NCI-H2081 treated with DMSO at 0.1 percent for 48 hours (cell line): ENCODE measurements around the gene HELB.

ENCODE experiments used
- DNase-seq: peaks from one replicate; lab custom pipeline; 2025; lab: John Stamatoyannopoulos, UW

HELB gene

DNA sequence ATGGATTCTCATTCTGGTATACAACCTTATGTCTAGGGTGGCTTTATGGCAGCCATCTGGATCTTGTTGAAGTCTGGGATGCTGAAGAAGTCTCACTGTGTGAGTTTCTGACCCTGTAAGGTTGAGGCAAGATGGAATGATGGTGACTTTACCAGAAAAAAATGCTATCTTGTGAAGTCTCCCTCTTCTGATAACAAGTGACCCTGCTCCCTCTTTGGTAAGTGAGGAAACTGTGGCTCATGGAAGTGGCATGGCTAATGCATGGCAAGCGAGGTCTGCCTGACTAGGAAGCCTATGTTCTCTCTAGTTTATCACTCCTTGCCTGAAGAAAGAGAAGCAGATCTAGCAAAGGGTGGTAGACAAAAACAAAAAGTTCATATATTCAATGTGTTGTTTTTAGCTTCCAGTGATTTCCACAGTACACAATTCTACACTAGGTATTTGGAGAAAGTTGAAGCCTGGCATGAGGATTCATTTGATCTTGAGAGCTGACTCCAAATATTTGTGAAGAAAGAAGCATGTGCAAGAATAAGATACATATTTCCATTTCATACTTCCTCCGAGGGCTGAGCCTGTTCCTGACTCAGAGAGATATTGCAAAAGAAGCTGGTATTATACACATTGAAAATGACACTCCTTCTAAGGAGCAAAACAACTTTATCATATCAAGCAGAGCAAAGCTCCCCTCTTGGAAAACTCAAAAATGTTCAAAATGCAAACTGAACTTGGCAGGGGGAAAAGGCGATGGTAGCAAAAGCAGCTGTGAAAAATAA is 63.6 kb downstream of the HELB start:
- no peak for DNase-seq

DNA sequence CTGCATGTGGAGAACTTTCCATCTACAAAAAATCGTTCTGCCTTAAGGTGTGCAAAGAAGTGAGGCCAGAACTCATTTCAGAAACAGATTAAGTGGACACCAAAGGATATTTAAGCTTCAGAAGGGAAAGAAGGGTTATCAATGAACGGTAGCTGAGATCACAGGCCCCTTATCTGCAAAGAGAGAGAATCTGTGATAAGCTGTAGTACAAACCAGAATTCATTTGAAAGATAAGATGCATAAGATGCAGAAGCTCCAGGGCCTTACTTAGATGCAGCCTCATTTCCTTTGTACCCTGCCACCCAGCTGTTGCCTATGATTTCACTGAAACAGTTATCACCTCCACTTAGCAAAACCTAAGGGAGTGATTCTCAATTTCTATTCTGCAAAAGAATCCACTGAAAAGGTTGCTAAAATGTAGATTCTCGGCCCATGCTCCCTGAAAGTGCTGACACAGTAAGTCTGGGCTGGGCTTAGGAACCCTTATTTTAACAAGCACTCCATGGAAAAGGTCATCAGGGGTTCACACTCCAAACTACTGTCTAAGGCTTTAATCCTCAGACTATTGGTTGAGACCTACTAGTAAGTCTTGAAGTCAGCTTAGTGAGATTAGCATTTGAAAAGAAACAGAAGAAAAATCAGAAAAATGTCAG is 64.8 kb downstream of the HELB start:
- no peak for DNase-seq

DNA sequence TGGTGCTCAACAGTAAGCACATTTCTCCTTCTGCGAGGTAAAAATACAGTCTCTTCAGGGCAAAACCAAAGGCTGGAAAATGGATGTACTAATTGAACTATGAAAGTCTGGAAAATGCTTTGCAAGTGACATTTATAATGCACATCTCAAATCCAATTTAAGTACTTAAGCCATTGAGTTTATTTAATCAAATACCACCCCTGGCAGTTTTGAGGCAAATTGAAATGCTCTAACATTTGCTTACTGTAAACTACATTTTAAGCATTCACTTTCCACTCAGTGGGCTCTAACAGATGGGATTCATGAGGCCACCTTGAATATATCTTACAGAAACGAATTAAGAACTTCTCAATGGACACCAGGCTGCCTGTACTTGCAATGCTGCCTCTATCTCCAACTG is 69.7 kb downstream of the HELB start:
- no peak for DNase-seq

DNA sequence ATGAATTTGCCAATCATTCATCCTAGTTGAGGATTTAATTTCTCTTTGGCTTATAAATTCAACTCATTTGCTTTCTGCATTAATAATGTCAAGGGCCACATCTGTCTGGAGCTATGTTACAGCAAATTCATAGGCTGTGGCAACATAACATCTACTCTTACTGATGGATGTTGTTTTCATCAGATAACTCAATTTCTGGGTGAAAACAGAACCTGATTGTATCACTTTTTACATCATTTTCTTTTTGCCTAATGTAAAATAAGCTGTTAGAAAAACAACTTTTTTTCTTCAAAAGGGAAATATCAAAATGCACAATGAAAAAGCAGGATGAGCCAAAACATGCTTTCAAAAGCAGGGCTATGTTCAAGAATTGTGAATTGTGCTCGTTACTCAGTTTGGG is 73.3 kb downstream of the HELB start:
- no peak for DNase-seq

DNA sequence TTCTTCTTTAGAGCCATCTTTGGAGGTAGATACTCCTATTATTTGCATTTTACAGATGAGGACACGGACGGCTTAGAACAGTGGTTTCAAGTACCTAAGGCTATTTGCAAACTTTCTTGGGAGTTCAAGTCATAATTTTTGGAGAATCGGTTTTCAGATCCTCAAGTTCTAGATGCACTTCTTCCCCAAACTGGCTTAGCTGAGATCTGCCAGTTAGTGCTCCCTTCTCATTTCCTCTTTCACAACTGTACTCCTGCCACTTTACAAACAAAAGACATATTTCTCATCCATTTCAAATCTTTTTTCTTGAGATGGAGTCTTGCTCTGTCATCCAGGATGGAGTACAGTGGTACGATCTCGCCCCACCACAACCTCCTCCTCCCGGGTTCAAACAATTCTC is 77.3 kb downstream of the HELB start:
- DNase-seq: no peak

DNA sequence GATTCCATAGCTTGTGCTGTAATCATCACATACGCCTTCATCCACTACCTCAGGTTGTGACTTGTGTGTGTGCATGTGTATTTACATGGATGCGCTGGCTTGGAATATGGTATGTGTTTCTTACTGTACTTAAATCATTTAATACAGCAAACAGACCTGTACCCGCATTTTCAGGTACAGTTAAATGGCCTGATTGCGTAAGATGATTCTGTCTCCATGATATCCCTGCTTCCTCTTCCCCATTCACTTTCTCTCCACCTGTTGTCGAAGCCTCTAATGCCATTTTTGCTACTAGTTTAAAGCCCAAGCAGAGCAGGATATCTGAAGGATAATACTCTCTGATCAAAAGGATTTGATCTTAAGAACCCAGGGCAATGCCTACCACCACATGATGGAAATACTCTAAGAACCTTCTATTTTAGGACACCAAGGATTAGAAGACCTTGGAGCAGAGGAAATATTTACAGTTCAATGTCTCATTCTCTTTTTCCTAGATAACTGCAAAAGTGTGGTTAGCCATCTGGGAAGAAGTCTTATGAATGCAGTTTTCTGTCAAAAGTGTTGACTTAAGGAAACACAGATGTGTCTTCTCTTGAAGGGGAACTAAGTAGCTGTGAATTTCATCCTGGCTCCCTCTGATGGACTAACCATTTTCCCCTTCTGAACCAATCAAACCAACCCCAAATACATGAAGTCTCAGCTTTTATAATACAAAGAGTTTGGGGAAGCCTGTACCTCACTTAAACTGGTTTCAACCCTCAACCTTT is 78.7 kb downstream of the HELB start:
- no peak for DNase-seq

DNA sequence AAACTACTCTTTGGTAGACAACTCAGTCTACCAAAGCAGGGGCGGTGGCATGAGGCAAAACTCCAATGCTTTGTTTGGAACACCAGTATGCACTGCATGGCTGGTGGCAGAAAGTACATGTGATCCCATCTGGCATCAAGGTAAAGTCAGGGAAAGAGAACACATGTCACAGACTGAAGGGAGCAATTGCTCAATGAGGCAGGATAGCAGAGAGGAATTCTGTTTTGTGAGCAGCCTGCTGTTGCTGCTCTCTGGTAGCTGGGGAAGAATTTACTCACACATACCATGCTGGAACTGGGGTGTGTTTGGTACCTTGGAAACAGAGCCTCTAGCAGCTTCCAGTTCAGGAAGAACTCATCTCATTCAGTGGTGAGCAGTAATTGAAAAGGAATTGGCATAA is 84.8 kb downstream of the HELB start:
- no peak for DNase-seq
